ENCODE results near the gene MTA2.

The MTA2 gene

DNA sequence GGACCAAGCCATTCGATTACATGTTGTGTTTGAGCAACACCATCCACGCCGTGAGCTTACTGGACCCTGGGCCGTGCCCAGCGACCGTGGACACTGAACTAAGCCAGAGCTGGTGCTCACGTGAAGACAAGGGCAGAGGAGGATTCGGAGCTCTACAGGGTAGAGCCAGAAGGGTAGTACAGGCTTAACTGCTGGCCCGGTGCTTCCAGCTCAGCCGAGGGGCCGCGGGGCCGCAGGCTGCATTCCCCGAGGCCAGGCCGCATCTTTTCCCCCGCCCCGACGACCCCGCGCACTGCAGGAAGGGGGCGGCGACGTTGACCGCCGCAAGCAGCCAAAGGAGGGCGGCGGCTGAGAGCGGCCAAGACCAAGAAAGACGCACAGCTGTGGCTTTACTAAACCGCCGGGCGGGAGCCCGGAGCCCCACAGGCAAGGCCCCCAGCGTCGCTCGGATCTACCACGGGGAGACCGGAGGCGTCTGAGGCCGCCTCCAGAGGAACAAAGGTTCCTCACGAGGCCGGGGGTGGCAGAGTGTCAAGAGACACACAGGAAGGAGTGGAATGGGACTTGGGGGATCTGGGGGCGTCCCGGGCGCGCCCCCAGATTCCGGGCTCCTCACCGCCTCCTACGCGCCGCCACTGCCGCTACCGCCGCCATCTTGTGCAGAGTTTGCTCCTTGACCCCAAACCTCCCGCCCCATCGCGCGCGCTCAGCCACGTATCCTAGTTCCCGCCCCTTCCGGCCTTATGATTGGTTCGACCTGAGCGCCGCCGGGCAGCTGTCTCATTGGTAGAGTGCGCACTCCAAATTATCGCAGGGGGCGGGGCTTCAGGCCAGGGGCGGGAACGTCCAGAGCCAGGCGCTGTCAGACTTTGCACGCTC, 44.5 kb upstream of the MTA2 start, which contains the start of gene GANAB:
Gene GANAB, minus strand, starts transcription at position 668 of the 879 bp plus-strand sequence. Its CDS starts 14 bp downstream, at position 654.
- peak within 1 kb of the TSS; percentile 74 for H3K27ac ChIP-seq (ENCODE audit: low read depth, low read length, poor library complexity, severe bottlenecking)
- H3K9me3 ChIP-seq (ENCODE audit: low read length), result no peaks in the 10 kb centered on the region
- H3K27me3 ChIP-seq (ENCODE audit: insufficient read depth, low read length), result no peaks in the 10 kb centered on the region
- H3K4me3 ChIP-seq (ENCODE audit: low read depth, low read length, poor library complexity, severe bottlenecking), result peak within 1 kb of the TSS; percentile 91
- H3K79me2 ChIP-seq (ENCODE audit: insufficient read depth, low read length), result peaks cover 32% of the 10 kb centered on the region
- H3K4me1 ChIP-seq (ENCODE audit: insufficient read depth, low read length, severe bottlenecking), result peaks cover 22% of the 10 kb centered on the region
- peak within 1 kb of the TSS; percentile 67 for H3K4me2 ChIP-seq (ENCODE audit: low read length)
- H3K9ac ChIP-seq (ENCODE audit: low read length), result peak within 1 kb of the TSS; percentile 86
- H3K36me3 ChIP-seq (ENCODE audit: insufficient read depth, low read length), result peaks cover 57% of the 10 kb centered on the region
- no peaks in the 10 kb centered on the region for H3F3A ChIP-seq (ENCODE audit: insufficient read depth, low read length)
- TF ChIP-seq, protein P1, sequence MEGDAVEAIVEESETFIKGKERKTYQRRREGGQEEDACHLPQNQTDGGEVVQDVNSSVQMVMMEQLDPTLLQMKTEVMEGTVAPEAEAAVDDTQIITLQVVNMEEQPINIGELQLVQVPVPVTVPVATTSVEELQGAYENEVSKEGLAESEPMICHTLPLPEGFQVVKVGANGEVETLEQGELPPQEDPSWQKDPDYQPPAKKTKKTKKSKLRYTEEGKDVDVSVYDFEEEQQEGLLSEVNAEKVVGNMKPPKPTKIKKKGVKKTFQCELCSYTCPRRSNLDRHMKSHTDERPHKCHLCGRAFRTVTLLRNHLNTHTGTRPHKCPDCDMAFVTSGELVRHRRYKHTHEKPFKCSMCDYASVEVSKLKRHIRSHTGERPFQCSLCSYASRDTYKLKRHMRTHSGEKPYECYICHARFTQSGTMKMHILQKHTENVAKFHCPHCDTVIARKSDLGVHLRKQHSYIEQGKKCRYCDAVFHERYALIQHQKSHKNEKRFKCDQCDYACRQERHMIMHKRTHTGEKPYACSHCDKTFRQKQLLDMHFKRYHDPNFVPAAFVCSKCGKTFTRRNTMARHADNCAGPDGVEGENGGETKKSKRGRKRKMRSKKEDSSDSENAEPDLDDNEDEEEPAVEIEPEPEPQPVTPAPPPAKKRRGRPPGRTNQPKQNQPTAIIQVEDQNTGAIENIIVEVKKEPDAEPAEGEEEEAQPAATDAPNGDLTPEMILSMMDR (IDR thresholded peaks at IDR 0.05; ENCODE audit: low read length), result no peak
- TF ChIP-seq EZH2 (IDR thresholded peaks at IDR 0.05; ENCODE audit: borderline replicate concordance, low read length), result no peak
- no peaks in the 10 kb centered on the region for H3K9me2 ChIP-seq (ENCODE audit: low read depth, low read length)
- no peaks in the 10 kb centered on the region for H4K20me1 ChIP-seq (ENCODE audit: insufficient read depth, low read length)
- no peak within 1 kb of the TSS for H2AFZ ChIP-seq (ENCODE audit: low read length)

DNA sequence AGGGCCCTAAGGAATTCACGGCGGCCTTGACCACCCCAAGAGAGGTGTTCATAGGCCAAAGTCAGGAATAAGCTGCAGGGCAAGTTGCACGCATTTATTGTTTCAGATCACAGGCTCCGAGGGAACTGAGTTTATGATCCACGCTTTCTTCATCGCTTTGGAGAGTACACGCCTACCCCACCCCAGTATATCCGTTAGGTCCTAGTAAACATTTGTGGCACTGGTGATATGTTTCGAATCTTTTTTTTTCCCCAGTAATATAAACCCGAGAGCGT, 43.9 kb upstream of the MTA2 start:
- Histone ChIP-seq H3K27ac (ENCODE audit: low read depth, low read length, poor library complexity, severe bottlenecking) (peak overlapping the region; percentile 74), H3K27me3 (ENCODE audit: insufficient read depth, low read length) (no peaks in the 10 kb centered on the region), H3K9me3 (ENCODE audit: low read length) (no peaks in the 10 kb centered on the region), H4K20me1 (ENCODE audit: insufficient read depth, low read length) (no peaks in the 10 kb centered on the region), H3K79me2 (ENCODE audit: insufficient read depth, low read length) (peaks cover 36% of the 10 kb centered on the region), H3K4me2 (ENCODE audit: low read length) (peak overlapping the region; percentile 67), H3K4me1 (ENCODE audit: insufficient read depth, low read length, severe bottlenecking) (peaks cover 21% of the 10 kb centered on the region), H3K9me2 (ENCODE audit: low read depth, low read length) (no peaks in the 10 kb centered on the region), H2AFZ (ENCODE audit: low read length) (no peak overlapping the region), H3K4me3 (ENCODE audit: low read depth, low read length, poor library complexity, severe bottlenecking) (peak overlapping the region; percentile 91), H3K9ac (ENCODE audit: low read length) (peak overlapping the region; percentile 86), H3K36me3 (ENCODE audit: insufficient read depth, low read length) (peaks cover 55% of the 10 kb centered on the region), H3F3A (ENCODE audit: insufficient read depth, low read length) (no peaks in the 10 kb centered on the region)
- TF ChIP-seq EZH2 (IDR thresholded peaks at IDR 0.05; ENCODE audit: borderline replicate concordance, low read length), result no peak
- TF ChIP-seq, protein P1 (IDR thresholded peaks at IDR 0.05; ENCODE audit: low read length), result no peak

DNA sequence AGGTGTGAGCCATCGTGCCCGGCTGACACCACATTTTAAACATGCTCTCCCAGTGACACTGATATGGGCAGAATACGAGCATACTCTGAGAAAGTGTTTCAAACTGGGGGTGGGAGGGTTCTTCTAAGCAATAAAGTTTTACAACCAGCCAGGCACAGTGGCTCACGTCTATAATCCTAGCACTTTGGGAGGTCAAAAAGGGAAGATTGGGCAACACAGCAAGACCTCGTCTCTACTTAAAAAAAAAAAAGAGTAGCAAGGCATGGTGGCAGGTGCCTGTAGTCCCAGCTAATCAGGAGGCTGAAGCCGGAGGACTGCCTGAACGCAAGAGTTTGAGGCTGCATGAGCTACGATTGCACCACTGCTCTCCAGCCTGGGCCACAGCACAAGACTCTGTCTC, 42.6 kb upstream of the MTA2 start:
- no peak overlapping the region for H3K4me3 ChIP-seq (ENCODE audit: low read depth, low read length, poor library complexity, severe bottlenecking)
- H3K79me2 ChIP-seq (ENCODE audit: insufficient read depth, low read length), result peaks cover 36% of the 10 kb centered on the region
- TF ChIP-seq, protein P1 (IDR thresholded peaks at IDR 0.05; ENCODE audit: low read length), result no peak
- TF ChIP-seq EZH2 (IDR thresholded peaks at IDR 0.05; ENCODE audit: borderline replicate concordance, low read length), result no peak
- no peaks in the 10 kb centered on the region for H3K9me2 ChIP-seq (ENCODE audit: low read depth, low read length)
- no peak overlapping the region for H3K9ac ChIP-seq (ENCODE audit: low read length)
- no peak overlapping the region for H2AFZ ChIP-seq (ENCODE audit: low read length)
- peaks cover 21% of the 10 kb centered on the region for H3K4me1 ChIP-seq (ENCODE audit: insufficient read depth, low read length, severe bottlenecking)
- no peaks in the 10 kb centered on the region for H3F3A ChIP-seq (ENCODE audit: insufficient read depth, low read length)
- H3K27me3 ChIP-seq (ENCODE audit: insufficient read depth, low read length), result no peaks in the 10 kb centered on the region
- no peak overlapping the region for H3K4me2 ChIP-seq (ENCODE audit: low read length)
- H3K36me3 ChIP-seq (ENCODE audit: insufficient read depth, low read length), result peaks cover 51% of the 10 kb centered on the region
- no peak overlapping the region for H3K27ac ChIP-seq (ENCODE audit: low read depth, low read length, poor library complexity, severe bottlenecking)
- H4K20me1 ChIP-seq (ENCODE audit: insufficient read depth, low read length), result no peaks in the 10 kb centered on the region
- H3K9me3 ChIP-seq (ENCODE audit: low read length), result no peaks in the 10 kb centered on the region
